Ovary (tissue), 3 donors: ENCODE results near the gene NRL.

Source experiments
- CTCF ChIP-seq, 3 donors: fragments of 450-650 bp in 2 of 3; fragments of 200-600 bp in 1 of 3; IDR thresholded peaks; one replicate each; pipeline versions ENCODE4 v1.5.1 to v1.8.0; 2016 to 2022; ENCODE audit warnings: antibody characterized with exemption in 3 of 3, mild to moderate bottlenecking in 1 of 3
- POLR2A ChIP-seq: fragments of 450-650 bp; IDR thresholded peaks from one replicate; pipeline ENCODE4 v1.6.1; 2017; ENCODE audit warnings: antibody characterized with exemption, mild to moderate bottlenecking, moderate library complexity
- donor health status: DM: no; HTN: no; CAD: no.

GRCh38 chr14:24149302-24149969 is 34.7 kb upstream of the NRL start:
- TF ChIP-seq POLR2A (no peak), CTCF (IDR thresholded peaks at IDR 0.05) (no peak)
